HL-60 (cell line): ENCODE data around the gene AREG.

ENCODE experiments used
- DNase-seq, 2 experiments: peaks; one replicate each; pipeline ENCODE4 v3.0.0-alpha.2; 2010 to 2020; ENCODE audit warnings: low read depth in 1 of 2, low spot score in 1 of 2
- H3K27ac ChIP-seq: fragments of 250-450 bp; sonication (Bioruptor Pico); replicated peaks from 2 replicates; pipeline ENCODE4 v1.5.1; 2020; ENCODE audit warnings: mild to moderate bottlenecking, moderate library complexity
- H3K27me3 ChIP-seq: fragments of 250-450 bp; sonication (Bioruptor Pico); 2 replicates; pipeline ENCODE4 v1.5.1; 2021; ENCODE audit warnings: mild to moderate bottlenecking, moderate library complexity; ENCODE audit not compliant: insufficient read depth, poor library complexity, severe bottlenecking
- H3K4me3 ChIP-seq: replicated peaks from 2 replicates; pipeline ENCODE4 v1.5.1; 2011; ENCODE audit warnings: mild to moderate bottlenecking, control low read depth, low read length; ENCODE audit not compliant: insufficient read depth
- CTCF ChIP-seq: IDR thresholded peaks from one replicate; pipeline ENCODE4 v1.5.1; 2011; ENCODE audit warnings: low read length, control low read depth, inconsistent platforms; ENCODE audit not compliant: insufficient read depth
- GABPA ChIP-seq: IDR thresholded peaks from 2 replicates; pipeline ENCODE4 v1.6.1; 2012; ENCODE audit warnings: low read depth
- POLR2AphosphoS5 ChIP-seq: IDR thresholded peaks from 2 replicates; pipeline ENCODE4 v1.6.1; 2012; ENCODE audit warnings: low read depth
- SPI1 ChIP-seq: IDR thresholded peaks from 2 replicates; pipeline ENCODE4 v1.6.1; 2012; ENCODE audit warnings: low read depth, mild to moderate bottlenecking, borderline replicate concordance
- TF ChIP-seq, protein P1 (sequence below): IDR thresholded peaks from 2 replicates; pipeline ENCODE4 v1.6.1; 2012; ENCODE audit warnings: low read depth; ENCODE audit not compliant: insufficient replicate concordance

Gene AREG

GRCh38 chr4:74486905-74487304 lies 42.0 kb downstream of the AREG start:
- no peak overlapping the region for H3K4me3 ChIP-seq
- no peak for DNase-seq
- TF ChIP-seq, protein P1, sequence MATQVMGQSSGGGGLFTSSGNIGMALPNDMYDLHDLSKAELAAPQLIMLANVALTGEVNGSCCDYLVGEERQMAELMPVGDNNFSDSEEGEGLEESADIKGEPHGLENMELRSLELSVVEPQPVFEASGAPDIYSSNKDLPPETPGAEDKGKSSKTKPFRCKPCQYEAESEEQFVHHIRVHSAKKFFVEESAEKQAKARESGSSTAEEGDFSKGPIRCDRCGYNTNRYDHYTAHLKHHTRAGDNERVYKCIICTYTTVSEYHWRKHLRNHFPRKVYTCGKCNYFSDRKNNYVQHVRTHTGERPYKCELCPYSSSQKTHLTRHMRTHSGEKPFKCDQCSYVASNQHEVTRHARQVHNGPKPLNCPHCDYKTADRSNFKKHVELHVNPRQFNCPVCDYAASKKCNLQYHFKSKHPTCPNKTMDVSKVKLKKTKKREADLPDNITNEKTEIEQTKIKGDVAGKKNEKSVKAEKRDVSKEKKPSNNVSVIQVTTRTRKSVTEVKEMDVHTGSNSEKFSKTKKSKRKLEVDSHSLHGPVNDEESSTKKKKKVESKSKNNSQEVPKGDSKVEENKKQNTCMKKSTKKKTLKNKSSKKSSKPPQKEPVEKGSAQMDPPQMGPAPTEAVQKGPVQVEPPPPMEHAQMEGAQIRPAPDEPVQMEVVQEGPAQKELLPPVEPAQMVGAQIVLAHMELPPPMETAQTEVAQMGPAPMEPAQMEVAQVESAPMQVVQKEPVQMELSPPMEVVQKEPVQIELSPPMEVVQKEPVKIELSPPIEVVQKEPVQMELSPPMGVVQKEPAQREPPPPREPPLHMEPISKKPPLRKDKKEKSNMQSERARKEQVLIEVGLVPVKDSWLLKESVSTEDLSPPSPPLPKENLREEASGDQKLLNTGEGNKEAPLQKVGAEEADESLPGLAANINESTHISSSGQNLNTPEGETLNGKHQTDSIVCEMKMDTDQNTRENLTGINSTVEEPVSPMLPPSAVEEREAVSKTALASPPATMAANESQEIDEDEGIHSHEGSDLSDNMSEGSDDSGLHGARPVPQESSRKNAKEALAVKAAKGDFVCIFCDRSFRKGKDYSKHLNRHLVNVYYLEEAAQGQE: no peak
- TF ChIP-seq GABPA: no peak
- no peak for TF ChIP-seq POLR2AphosphoS5

GRCh38 chr4:74487771-74488170 lies 42.8 kb downstream of the AREG start:
- TF ChIP-seq GABPA: no peak
- TF ChIP-seq, protein P1: no peak
- no peak for TF ChIP-seq CTCF
- no peak for TF ChIP-seq POLR2AphosphoS5
- TF ChIP-seq SPI1: no peak
- no peak for DNase-seq
- Histone ChIP-seq H3K4me3 (no peak overlapping the region), H3K27me3 (no peaks in the 10 kb centered on the region), H3K27ac (no peak overlapping the region)

More at GRCh38 chr4:74486905-74487304, 42.0 kb downstream of the AREG start:
- no peaks in the 10 kb centered on the region for H3K27me3 ChIP-seq
- no peak overlapping the region for H3K27ac ChIP-seq

DNA sequence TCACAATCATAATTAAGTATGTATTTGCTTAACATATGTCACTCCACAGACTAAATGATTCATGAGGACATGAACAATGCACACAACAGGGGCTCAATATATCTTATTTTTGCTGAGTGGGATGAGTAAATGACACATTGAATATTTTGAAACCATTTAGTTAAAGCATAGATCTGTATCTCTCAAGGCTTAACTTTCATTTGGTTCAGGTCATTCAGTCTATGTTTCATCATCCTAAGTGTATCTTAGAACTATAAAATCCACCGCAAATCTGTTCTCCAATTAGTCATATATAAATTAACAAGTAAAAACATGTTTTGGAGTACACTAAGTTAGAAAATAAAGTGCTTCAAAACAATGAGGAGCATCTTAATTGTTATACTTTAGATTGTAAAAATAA lies 45.8 kb downstream of the AREG start:
- Histone ChIP-seq H3K27ac (no peak overlapping the region), H3K4me3 (no peak overlapping the region), H3K27me3 (no peaks in the 10 kb centered on the region)
- no peak for DNase-seq
- TF ChIP-seq SPI1 (no peak), CTCF (no peak), POLR2AphosphoS5 (no peak), GABPA (no peak)
- TF ChIP-seq, protein P1: no peak
